Limb (tissue), 2 donors: ENCODE results near the gene SUPT6H.
"Not testable (repeated sequence)": the region's sequence is repeated elsewhere in the genome, so short reads cannot be mapped to it uniquely, and the experiment has no call there.

Experiments
- DNase-seq, 2 donors: peaks; one replicate each; pipeline ENCODE4 v3.0.0-alpha.2; 2016; ENCODE audit errors: extremely low spot score in 2 of 2

Gene SUPT6H

GRCh38 chr17:28735242-28735722, 73.3 kb downstream of the SUPT6H start:
- no peak for DNase-seq

- not testable (repeated sequence) for DNase-seq
Observed at GRCh38 chr17:28735913-28736769, 74.1 kb downstream of the SUPT6H start.

- DNase-seq = no peak
Observed at GRCh38 chr17:28737316-28737715, 75.3 kb downstream of the SUPT6H start.

- DNase-seq = no peak
Observed at GRCh38 chr17:28737770-28738679, 76.0 kb downstream of the SUPT6H start.

GRCh38 chr17:28738680-28739384, 76.8 kb downstream of the SUPT6H start:
- no peak for DNase-seq

GRCh38 chr17:28740406-28741357, 78.7 kb downstream of the SUPT6H start:
- no peak for DNase-seq

- DNase-seq = no peak
Observed at GRCh38 chr17:28741358-28742349, 79.6 kb downstream of the SUPT6H start.

GRCh38 chr17:28743243-28744103, 81.5 kb downstream of the SUPT6H start, which contains the start of gene TRAF4:
Gene TRAF4, plus strand, starts transcription at chr17:28744011. Its CDS starts 102 bp downstream, at chr17:28744113.
- DNase-seq = peak; percentile 83 to 89

- DNase-seq = peak; percentile 40 to 91
Observed at GRCh38 chr17:28744104-28744971, 82.3 kb downstream of the SUPT6H start.

GRCh38 chr17:28744972-28745785, 83.2 kb downstream of the SUPT6H start:
- DNase-seq = peak; percentile 68 to 88

GRCh38 chr17:28745786-28746411, 83.9 kb downstream of the SUPT6H start:
- DNase-seq = peak in 1 of 2 donors; percentile 45

GRCh38 chr17:28746611-28747050, 84.6 kb downstream of the SUPT6H start:
- DNase-seq = peak; percentile 70 to 80

GRCh38 chr17:28747051-28747691, 85.2 kb downstream of the SUPT6H start:
- peak in 1 of 2 donors; percentile 64 for DNase-seq

- DNase-seq = no peak
Observed at GRCh38 chr17:28747801-28748750, 86.1 kb downstream of the SUPT6H start.
